ENCODE measurements around the gene PLCL2.

DNA sequence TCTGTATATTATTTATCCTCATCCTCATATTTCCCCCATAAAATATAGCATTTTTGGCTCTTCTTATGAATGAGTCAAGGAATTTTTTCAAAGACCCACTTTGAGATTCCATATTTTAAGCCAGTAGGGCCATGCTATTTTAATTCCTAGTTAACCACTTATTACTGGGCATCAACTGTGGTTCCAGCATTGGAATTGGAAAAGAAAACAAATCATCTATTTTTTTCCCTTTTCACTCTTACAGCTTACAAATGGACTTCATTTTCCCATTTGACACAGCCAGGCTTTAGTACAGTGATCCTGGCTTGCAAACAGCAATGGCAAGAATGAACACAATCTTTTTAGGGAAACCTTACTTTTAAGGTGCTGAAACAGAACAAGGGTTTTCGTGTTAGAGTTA lies 19.4 kb upstream of the PLCL2 start:
- TF ChIP-seq EZH2phosphoT487 (IDR thresholded peaks at IDR 0.05; ENCODE audit: low read length), result no peak
- TF ChIP-seq, protein P1, sequence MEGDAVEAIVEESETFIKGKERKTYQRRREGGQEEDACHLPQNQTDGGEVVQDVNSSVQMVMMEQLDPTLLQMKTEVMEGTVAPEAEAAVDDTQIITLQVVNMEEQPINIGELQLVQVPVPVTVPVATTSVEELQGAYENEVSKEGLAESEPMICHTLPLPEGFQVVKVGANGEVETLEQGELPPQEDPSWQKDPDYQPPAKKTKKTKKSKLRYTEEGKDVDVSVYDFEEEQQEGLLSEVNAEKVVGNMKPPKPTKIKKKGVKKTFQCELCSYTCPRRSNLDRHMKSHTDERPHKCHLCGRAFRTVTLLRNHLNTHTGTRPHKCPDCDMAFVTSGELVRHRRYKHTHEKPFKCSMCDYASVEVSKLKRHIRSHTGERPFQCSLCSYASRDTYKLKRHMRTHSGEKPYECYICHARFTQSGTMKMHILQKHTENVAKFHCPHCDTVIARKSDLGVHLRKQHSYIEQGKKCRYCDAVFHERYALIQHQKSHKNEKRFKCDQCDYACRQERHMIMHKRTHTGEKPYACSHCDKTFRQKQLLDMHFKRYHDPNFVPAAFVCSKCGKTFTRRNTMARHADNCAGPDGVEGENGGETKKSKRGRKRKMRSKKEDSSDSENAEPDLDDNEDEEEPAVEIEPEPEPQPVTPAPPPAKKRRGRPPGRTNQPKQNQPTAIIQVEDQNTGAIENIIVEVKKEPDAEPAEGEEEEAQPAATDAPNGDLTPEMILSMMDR (IDR thresholded peaks at IDR 0.05; ENCODE audit: low read length), result no peak
